Measurements from ENCODE around the gene DNAH10. TPM values are rescaled to one million over a fixed set of nuclear protein-coding genes. Genes with fewer than 3 reads are reported as not detected.
A peak's percentile ranks its signal among the peaks of the same experiment; 100 is the strongest.

DNAH10 gene
- total and polyA plus RNA-seq, 10 of the 15 experiments (the other 5 are each of a cell fraction or from before 2014, with no cell fraction given), result 0.01 to 0.32 (median 0.06) TPM

GRCh38 chr12:123754041-123754772 lies 7.9 kb upstream of the DNAH10 start:
- Histone ChIP-seq H3K4me3 (no peak overlapping the region), H3K9me3 (replicated peaks; ENCODE audit: control insufficient read depth, insufficient read depth, low read length) (no peaks in the 10 kb centered on the region), H4K20me1 (ENCODE audit: control insufficient read depth, insufficient read depth) (no peaks in the 10 kb centered on the region), H3K79me2 (ENCODE audit: control insufficient read depth, insufficient read depth, low read length) (no peaks in the 10 kb centered on the region), H3K4me2 (ENCODE audit: control insufficient read depth, insufficient read depth) (no peak overlapping the region), H3K4me1 (ENCODE audit: control insufficient read depth, insufficient read depth, low read length) (no peaks in the 10 kb centered on the region; the same call in 1 of the 2 replicates), H3K27ac (ENCODE audit: control insufficient read depth, insufficient read depth) (no peak overlapping the region), H3K36me3 (ENCODE audit: control insufficient read depth in 2 of 2, insufficient read depth in 2 of 2, low read length in 1 of 2) (peaks cover 4 to 22% of the 10 kb centered on the region in 2 experiments), H3K27me3 (replicated peaks in 1 of 2; ENCODE audit: control insufficient read depth in 2 of 2, insufficient read depth in 2 of 2, low read length in 1 of 2) (no peaks in the 10 kb centered on the region), H2AFZ (ENCODE audit: control insufficient read depth, low read depth, low read length) (no peak overlapping the region), H3K9ac (ENCODE audit: control insufficient read depth, insufficient read depth, low read length) (no peak overlapping the region)
- POLR2A ChIA-PET, result no interaction called here
- RAD21 ChIA-PET (ENCODE audit: unreplicated experiment), result no interaction called here
- intact Hi-C loops (cut with micrococcal nuclease; ENCODE audit: unreplicated experiment) (no loop called here), in situ Hi-C loops (cut with MboI) (no loop called here)
- CTCF ChIA-PET, result interaction anchor here (0.7 kb wide), 1 partner anchor 281 kb away, joined by 3 read pairs; no protein-coding TSS in a partner anchor
- no TSS peak for BruUV-seq (replicated peaks)
- FAIRE-seq, result no peak
- peak; percentile 76 for ATAC-seq
- 96% methylated on average over 11 of the region's 12 CpGs for WGBS (ENCODE audit: insufficient coverage, insufficient replicate concordance, low lambda C conversion rate, missing lambda C conversion rate)
- TF ChIP-seq, protein P1, sequence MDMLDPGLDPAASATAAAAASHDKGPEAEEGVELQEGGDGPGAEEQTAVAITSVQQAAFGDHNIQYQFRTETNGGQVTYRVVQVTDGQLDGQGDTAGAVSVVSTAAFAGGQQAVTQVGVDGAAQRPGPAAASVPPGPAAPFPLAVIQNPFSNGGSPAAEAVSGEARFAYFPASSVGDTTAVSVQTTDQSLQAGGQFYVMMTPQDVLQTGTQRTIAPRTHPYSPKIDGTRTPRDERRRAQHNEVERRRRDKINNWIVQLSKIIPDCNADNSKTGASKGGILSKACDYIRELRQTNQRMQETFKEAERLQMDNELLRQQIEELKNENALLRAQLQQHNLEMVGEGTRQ (IDR thresholded peaks at IDR 0.05; ENCODE audit: borderline replicate concordance, low read depth, low read length), result no peak
- TF ChIP-seq CBX3 (IDR thresholded peaks at IDR 0.05; ENCODE audit: borderline replicate concordance, low read depth) (no peak), FOXM1 (IDR thresholded peaks at IDR 0.05; ENCODE audit: low read depth, low read length) (no peak), KAT2A (conservative IDR thresholded peaks at IDR 0.05; ENCODE audit: control insufficient read depth, low read depth, low read length) (no peak), TCF12 (IDR thresholded peaks at IDR 0.05; ENCODE audit: low read depth, low read length) (no peak), SPI1 (IDR thresholded peaks at IDR 0.05; ENCODE audit: borderline replicate concordance, insufficient read depth, low read depth, low read length) (peak; percentile 64; the same call in 1 of the 2 replicates)
- TF ChIP-seq, protein P2, sequence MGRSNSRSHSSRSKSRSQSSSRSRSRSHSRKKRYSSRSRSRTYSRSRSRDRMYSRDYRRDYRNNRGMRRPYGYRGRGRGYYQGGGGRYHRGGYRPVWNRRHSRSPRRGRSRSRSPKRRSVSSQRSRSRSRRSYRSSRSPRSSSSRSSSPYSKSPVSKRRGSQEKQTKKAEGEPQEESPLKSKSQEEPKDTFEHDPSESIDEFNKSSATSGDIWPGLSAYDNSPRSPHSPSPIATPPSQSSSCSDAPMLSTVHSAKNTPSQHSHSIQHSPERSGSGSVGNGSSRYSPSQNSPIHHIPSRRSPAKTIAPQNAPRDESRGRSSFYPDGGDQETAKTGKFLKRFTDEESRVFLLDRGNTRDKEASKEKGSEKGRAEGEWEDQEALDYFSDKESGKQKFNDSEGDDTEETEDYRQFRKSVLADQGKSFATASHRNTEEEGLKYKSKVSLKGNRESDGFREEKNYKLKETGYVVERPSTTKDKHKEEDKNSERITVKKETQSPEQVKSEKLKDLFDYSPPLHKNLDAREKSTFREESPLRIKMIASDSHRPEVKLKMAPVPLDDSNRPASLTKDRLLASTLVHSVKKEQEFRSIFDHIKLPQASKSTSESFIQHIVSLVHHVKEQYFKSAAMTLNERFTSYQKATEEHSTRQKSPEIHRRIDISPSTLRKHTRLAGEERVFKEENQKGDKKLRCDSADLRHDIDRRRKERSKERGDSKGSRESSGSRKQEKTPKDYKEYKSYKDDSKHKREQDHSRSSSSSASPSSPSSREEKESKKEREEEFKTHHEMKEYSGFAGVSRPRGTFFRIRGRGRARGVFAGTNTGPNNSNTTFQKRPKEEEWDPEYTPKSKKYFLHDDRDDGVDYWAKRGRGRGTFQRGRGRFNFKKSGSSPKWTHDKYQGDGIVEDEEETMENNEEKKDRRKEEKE (IDR thresholded peaks at IDR 0.05), result no peak
- peak; percentile 17 for DNase-seq (ENCODE audit: low read depth, low spot score)
- SMC1A ChIA-PET (ENCODE audit: uncharacterized antibody, unreplicated experiment), result no interaction called here
